Adrenal gland (tissue), 12 donors: ENCODE results near the gene NR6A1. TPM values are rescaled to one million over a fixed set of nuclear protein-coding genes. Genes with fewer than 3 reads are reported as not detected.

Source experiments
- DNase-seq, 7 donors: peaks; one replicate each; pipeline ENCODE4 v3.0.0-alpha.2; 2019 to 2020
- H3K27ac ChIP-seq, 5 donors: fragments of 200-600 bp; sonication (generic) in 4 of 5; 1 replicate in 3 of 5; 2 replicates in 2 of 5; pipeline versions ENCODE4 v1.5.1 to v1.8.0; 2016 to 2020; ENCODE audit warnings: mild to moderate bottlenecking in 1 of 5
- H3K27me3 ChIP-seq: fragments of 200-600 bp; 2 replicates; pipeline ENCODE4 v1.8.0; 2021
- H3K36me3 ChIP-seq, 2 donors: fragments of 200-600 bp; replicated peaks in 1 of 2; 1 replicate in 1 of 2; 2 replicates in 1 of 2; pipeline versions ENCODE4 v1.5.1 to v1.8.0; 2018 to 2022
- H3K4me1 ChIP-seq, 2 donors: fragments of 200-600 bp; replicated peaks in 1 of 2; 1 replicate in 1 of 2; 2 replicates in 1 of 2; pipeline versions ENCODE4 v1.5.1 to v1.8.0; 2018 to 2021
- H3K4me3 ChIP-seq, 4 donors: fragments of 200-600 bp; sonication (generic) in 3 of 4; one replicate each; pipeline ENCODE4 v1.5.1; 2016 to 2018
- H3K9me3 ChIP-seq, 3 donors: fragments of 200-600 bp; sonication (generic) in 1 of 3; replicated peaks in 1 of 3; 1 replicate in 2 of 3; 2 replicates in 1 of 3; pipeline versions ENCODE4 v1.5.1 to v1.8.0; 2016 to 2021
- POLR2A ChIP-seq, 2 donors: fragments of 450-650 bp; IDR thresholded peaks; one replicate each; pipeline ENCODE4 v1.6.1; 2017; ENCODE audit warnings: antibody characterized with exemption in 2 of 2, mild to moderate bottlenecking in 2 of 2, moderate library complexity in 1 of 2
- WGBS, 4 donors: extraction: QIAGEN DNeasy Blood & Tissue Kit in 2 of 4; methylation state at CpG; one replicate each; pipeline versions ENCODE4 v1.1.5 to v1.1.7; 2013 to 2017; 5-methylcytosine and 5-hydroxymethylcytosine counted together
- intact Hi-C, 2 donors: fragments of 100-400 bp; cut with DNase I; formaldehyde crosslinking; loops; one replicate each; pipeline versions ENCODE4 v1.14.1 to v1.15.0; 2022 to 2023
- polyA plus RNA-seq, 3 donors: library from polyadenylated mRNA; stranded (reverse); fragments of 200-250 nt in 2 of 3; fragments of 350-450 nt in 1 of 3; fragmentation: Illumina TruSeq in 1 of 3; extraction: RNeasy Lipid Tissue Mini Kit (QIAGEN cat#74804) in 1 of 3; gene quantifications; one replicate each; pipeline ENCODE4 v1.2.3, GENCODE V29; 2013 to 2014
- total RNA-seq, 9 donors: library from RNA; depleted of rRNA in 4 of 9; stranded (reverse); fragments of >200 nt in 4 of 9; fragments of 120-200 nt in 1 of 9; fragmentation: NEBNext Ultra II Directional in 1 of 9; extraction: Animal tissue kit (Norgen Biotek cat#: 25700) in 1 of 9; gene quantifications; one replicate each; pipeline versions ENCODE4 v1.1.0 to v1.2.4, GENCODE V29; 2013 to 2023
- TF ChIP-seq, protein P1 (sequence below), 6 experiments: fragments of 450-650 bp in 4 of 6; fragments of 200-600 bp in 2 of 6; sonication (generic) in 1 of 6; IDR thresholded peaks; 1 replicate in 5 of 6; 2 replicates in 1 of 6; pipeline versions ENCODE4 v1.5.1 to v1.8.0; 2016 to 2021; ENCODE audit warnings: antibody characterized with exemption in 6 of 6, mild to moderate bottlenecking in 2 of 6, moderate library complexity in 1 of 6
- donor health status: healthy with polysubstance abuse.
- donor health status: Bipolar disorder and iron deficiency.
- donor health status: DM: yes; HTN: yes; CAD: no.
- donor health status: DM: no; HTN: no; CAD: no.
- donor health status: DM: no; HTN: no; CAD: no.
- donor health status: DM: yes; HTN: yes; CAD: no.

NR6A1 gene
- total and polyA plus RNA-seq, 12 donors = 0.46 to 9.8 (median 1.5) TPM

DNA sequence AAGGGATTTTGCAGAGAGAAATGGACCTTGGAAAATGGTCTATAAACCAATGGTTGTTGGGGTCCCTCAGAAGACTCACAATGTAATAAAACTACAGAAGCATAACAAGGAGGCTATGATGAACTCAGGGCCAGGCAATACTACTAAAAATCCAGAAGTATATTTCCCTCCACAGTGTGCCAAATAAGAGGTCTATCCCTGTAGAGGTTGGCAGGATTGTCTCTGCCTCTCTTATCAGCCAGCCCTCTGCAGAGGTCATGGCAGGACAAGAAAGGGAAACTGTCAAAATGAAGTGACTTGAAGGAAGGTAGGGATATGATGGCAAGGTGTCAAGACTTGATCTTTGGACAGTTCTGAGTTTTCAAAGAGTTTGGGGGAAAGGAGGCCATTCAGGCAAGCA lies 148.2 kb downstream of the NR6A1 start:
- H3K4me1 ChIP-seq = peaks cover 0 to 9% of the 10 kb centered on the region in 2 donors
- H3K36me3 ChIP-seq = no peaks in the 10 kb centered on the region
- H3K27ac ChIP-seq = no peak overlapping the region
- TF ChIP-seq POLR2A (IDR thresholded peaks at IDR 0.05) = no peak
- TF ChIP-seq, protein P1, sequence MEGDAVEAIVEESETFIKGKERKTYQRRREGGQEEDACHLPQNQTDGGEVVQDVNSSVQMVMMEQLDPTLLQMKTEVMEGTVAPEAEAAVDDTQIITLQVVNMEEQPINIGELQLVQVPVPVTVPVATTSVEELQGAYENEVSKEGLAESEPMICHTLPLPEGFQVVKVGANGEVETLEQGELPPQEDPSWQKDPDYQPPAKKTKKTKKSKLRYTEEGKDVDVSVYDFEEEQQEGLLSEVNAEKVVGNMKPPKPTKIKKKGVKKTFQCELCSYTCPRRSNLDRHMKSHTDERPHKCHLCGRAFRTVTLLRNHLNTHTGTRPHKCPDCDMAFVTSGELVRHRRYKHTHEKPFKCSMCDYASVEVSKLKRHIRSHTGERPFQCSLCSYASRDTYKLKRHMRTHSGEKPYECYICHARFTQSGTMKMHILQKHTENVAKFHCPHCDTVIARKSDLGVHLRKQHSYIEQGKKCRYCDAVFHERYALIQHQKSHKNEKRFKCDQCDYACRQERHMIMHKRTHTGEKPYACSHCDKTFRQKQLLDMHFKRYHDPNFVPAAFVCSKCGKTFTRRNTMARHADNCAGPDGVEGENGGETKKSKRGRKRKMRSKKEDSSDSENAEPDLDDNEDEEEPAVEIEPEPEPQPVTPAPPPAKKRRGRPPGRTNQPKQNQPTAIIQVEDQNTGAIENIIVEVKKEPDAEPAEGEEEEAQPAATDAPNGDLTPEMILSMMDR (IDR thresholded peaks at IDR 0.05) = no peak
- no peaks in the 10 kb centered on the region for H3K9me3 ChIP-seq
- H3K27me3 ChIP-seq = no peaks in the 10 kb centered on the region
- no peak overlapping the region for H3K4me3 ChIP-seq
- intact Hi-C loops = no loop called here
- DNase-seq = no peak

DNA sequence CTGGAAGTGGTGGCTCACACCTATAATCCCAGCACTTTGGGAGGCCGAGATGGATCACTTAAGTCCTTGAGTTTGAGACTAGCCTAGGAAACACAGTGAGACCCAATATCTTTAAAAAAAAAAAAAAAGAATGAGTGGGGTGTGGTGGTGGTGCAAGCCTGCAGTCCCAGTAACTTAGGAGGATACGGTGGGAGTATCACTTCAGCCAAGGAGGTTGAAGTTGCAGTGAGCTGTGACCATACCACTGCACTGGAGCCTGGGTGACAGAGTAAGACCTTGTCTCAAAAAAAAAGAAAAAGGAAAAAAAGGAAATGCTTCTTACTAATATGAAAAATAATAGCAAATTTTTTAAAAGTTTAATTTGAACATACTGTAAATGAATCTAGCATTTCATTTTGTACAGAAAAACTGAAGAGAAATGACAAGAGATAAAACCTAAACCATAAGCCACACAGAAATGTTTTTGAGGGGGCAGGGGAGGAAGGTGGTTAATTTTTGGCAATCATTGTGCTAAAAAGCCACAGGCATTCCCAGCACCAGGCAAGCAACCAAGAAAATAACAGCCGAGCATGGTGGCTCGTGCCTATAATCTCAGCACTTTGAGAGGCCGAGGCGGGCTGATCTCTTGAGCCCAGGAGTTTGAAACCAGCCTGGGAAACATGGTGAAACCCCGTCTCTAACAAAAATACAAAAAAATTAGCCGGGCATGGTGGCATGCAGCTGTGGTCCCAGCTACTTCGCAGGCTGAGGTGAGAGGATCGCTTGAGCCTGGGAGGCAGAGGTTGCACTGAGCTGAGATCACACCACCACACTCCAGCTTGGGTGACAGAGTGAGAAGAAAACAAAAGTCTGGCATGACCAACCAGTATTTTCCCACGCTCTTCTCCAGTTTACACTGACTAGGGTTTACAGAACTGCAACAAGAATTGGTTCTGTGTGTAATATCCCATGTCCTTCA lies 149.5 kb downstream of the NR6A1 start:
- no peak for DNase-seq
- TF ChIP-seq POLR2A (IDR thresholded peaks at IDR 0.05) = no peak
- TF ChIP-seq, protein P1 (IDR thresholded peaks at IDR 0.05) = no peak
- H3K36me3 ChIP-seq = no peaks in the 10 kb centered on the region
- H3K4me1 ChIP-seq = peaks cover 0 to 9% of the 10 kb centered on the region in 2 donors
- 84 to 88% (median 86%) methylated on average over 9 to 11 of the region's 11 CpGs for WGBS, 4 donors
- no peak overlapping the region for H3K27ac ChIP-seq
- no peaks in the 10 kb centered on the region for H3K9me3 ChIP-seq
- no peak overlapping the region for H3K4me3 ChIP-seq
- H3K27me3 ChIP-seq = no peaks in the 10 kb centered on the region
- intact Hi-C loops = no loop called here

DNA sequence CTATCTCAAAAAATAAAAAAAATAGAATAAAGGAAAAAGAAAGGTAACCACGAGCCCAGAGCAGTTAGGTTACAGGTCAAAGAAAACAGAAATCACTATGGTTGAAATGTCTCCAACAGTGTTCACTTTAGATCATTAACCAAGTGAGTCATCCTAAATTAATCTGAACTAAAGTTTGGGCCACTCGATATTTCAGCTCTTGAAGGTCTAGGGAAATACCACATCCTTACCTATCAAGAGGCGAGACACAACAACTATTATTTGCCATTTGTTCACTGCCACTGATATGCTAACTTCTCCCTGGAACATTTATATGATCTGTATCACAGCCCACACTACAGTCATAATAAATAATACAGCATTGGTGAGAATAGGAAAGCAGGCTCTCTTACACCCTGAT lies 152.6 kb downstream of the NR6A1 start:
- Histone ChIP-seq H3K9me3 (no peaks in the 10 kb centered on the region), H3K36me3 (no peaks in the 10 kb centered on the region), H3K27me3 (no peaks in the 10 kb centered on the region), H3K27ac (no peak overlapping the region), H3K4me1 (no peaks in the 10 kb centered on the region), H3K4me3 (no peak overlapping the region)
- no peak for DNase-seq
- TF ChIP-seq, protein P1 (IDR thresholded peaks at IDR 0.05) = no peak
- TF ChIP-seq POLR2A (IDR thresholded peaks at IDR 0.05) = no peak
- WGBS, 4 donors = 37 to 64% (median 51%) methylated on average over 3 of the region's 3 CpGs
- intact Hi-C loops = loop anchor here (5.0 kb wide), 1 partner anchor 94 kb away; no protein-coding TSS in a partner anchor

DNA sequence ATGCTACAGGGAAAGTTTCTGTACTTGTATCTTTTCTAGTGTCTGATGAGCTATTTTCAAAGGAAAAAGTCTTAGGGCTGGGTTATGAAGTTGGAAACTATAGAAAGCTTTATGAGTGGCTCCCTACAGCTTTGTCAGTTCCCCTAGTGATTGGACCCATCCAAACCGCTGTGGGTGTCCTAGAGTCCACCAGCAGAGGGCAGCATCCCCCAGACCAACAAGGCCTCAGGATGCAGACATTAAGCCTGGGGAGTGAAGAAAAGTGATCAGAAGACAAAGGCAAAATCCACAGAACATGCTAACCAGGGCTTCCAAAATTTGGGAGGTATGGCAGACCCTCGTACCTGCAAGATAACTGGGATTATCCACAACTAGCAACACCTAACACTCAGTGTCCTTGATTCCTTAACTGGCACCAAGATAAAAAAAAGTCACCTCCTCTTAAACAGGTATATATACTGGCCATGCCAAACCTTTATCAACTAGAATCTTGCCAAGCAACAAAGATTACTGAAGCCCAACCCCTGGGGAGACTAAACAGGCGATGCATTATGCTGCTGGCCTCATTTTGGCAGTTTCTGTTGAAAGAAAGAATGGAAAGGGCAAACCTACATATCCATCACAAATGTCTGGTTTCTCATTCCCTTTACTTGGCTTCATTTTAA lies 153.5 kb downstream of the NR6A1 start:
- Histone ChIP-seq H3K27ac (no peak overlapping the region), H3K4me3 (no peak overlapping the region), H3K9me3 (no peaks in the 10 kb centered on the region), H3K27me3 (no peaks in the 10 kb centered on the region), H3K4me1 (no peaks in the 10 kb centered on the region), H3K36me3 (no peaks in the 10 kb centered on the region)
- no peak for TF ChIP-seq POLR2A (IDR thresholded peaks at IDR 0.05)
- TF ChIP-seq, protein P1 (IDR thresholded peaks at IDR 0.05) = peak; percentile 77 to 92 (median 89)
- peak; percentile 68 to 92 (median 80) for DNase-seq
- WGBS, 4 donors = 17 to 32% (median 18%) methylated on average over 3 of the region's 3 CpGs
- intact Hi-C loops = loop anchor here (5.0 kb wide), 1 partner anchor 95 kb away; no protein-coding TSS in a partner anchor
